ENCODE data around the gene LIM2.

Gene LIM2

DNA sequence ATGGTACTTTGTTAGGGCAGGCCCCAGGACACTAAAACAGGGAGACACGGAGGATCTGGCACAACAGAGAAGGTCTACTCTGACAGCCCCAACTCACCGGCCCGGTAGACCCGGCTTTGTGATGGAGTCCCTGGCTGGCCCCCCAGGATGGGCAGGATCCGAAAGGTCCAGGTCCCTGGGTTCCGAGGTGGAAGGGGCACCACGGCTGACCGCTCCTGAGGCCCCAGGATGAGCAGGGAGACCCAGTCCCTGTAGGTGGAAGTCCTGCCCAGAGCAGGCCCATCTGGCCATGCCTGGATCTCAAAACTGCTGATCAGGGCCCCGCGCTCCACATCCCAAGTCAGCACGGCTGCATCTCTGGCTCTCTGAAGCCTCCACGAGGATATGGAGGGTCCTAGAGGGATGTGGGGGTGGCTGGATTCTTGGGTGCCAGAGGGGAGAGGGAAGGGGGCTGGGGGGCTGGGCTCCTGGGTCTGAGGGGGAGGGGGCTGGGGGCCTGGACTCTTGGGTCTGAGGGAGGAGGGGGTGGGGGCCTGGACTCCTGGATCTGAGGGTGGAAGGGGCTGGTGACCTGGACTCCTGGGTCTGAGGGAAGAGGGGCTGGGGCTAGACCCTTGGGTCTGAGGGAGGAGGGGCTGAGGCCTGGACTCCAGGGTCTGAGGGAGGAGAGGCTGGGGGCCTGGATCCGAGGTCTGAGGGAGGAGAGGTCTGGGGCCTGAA, 50.5 kb downstream of the LIM2 start:
- peaks cover 3% of the 10 kb centered on the region for H3K27me3 ChIP-seq (ENCODE audit: insufficient read depth, low read length)
- H3K4me1 ChIP-seq (ENCODE audit: insufficient read depth, low read length), result no peaks in the 10 kb centered on the region
- no peaks in the 10 kb centered on the region for H3K9me3 ChIP-seq (ENCODE audit: low read length)
- no peaks in the 10 kb centered on the region for H3K36me3 ChIP-seq (ENCODE audit: insufficient read depth, low read length)
- H3K4me3 ChIP-seq (ENCODE audit: low read length), result no peak overlapping the region
- H2AFZ ChIP-seq (ENCODE audit: low read depth, low read length), result no peak overlapping the region

DNA sequence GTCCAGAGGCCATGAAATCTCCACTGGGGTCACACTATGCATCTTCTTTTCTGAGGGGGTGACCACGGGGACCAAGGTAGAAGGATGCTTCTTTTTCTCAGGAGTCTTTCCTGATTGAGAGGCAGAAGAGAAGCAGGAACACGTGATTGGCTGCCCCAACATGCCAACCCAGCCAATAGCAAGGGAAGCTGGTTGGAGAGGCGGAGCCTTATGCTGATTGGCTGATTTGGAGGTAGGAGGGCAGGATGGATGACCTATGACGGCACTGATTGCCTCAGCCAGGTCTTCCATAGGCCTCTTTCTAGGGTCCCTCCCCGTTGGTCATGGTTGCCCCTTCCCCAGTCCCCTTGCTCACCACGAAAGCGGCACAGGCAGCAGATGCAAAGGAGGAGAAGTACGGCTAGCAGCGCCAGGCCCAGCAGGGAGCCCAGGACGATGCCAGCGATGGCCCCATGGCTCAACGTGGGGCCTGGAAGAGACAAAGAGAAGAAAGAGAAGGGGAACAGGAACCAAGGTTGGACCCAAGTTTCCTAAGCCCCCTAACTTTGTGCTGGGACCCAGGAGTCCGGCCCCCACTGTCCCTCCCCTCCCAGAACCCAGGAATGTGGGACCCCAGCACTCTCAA, 53.8 kb downstream of the LIM2 start:
- no peaks in the 10 kb centered on the region for H3K4me1 ChIP-seq (ENCODE audit: insufficient read depth, low read length)
- no peak overlapping the region for H3K4me3 ChIP-seq (ENCODE audit: low read length)
- H3K9me3 ChIP-seq (ENCODE audit: low read length), result no peaks in the 10 kb centered on the region
- no peaks in the 10 kb centered on the region for H3K36me3 ChIP-seq (ENCODE audit: insufficient read depth, low read length)
- no peaks in the 10 kb centered on the region for H3K27me3 ChIP-seq (ENCODE audit: insufficient read depth, low read length)
- no peak overlapping the region for H2AFZ ChIP-seq (ENCODE audit: low read depth, low read length)

DNA sequence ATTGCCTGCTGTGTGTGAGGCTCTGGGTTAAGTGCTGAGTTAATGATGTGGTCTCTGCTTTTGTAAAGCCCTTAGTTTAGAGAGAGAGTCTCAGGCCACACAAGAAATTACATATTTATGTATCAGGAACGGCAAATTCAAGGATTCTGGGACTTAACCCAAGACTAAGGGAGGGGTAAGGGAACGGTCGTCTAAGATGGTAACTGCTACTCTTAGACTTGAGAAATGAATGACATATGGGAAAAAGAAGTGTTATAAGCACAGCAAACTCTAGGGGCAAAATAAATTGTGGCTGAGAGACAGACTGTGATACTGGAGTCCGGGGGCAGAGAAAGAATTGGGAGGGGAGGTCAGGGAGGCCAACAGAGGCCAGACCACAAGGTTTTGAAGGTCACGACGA, 56.1 kb downstream of the LIM2 start:
- Histone ChIP-seq H3K36me3 (ENCODE audit: insufficient read depth, low read length) (no peaks in the 10 kb centered on the region), H3K9me3 (ENCODE audit: low read length) (no peaks in the 10 kb centered on the region), H3K4me1 (ENCODE audit: insufficient read depth, low read length) (no peaks in the 10 kb centered on the region), H2AFZ (ENCODE audit: low read depth, low read length) (no peak overlapping the region), H3K4me3 (ENCODE audit: low read length) (no peak overlapping the region), H3K27me3 (ENCODE audit: insufficient read depth, low read length) (peaks cover 8% of the 10 kb centered on the region)

DNA sequence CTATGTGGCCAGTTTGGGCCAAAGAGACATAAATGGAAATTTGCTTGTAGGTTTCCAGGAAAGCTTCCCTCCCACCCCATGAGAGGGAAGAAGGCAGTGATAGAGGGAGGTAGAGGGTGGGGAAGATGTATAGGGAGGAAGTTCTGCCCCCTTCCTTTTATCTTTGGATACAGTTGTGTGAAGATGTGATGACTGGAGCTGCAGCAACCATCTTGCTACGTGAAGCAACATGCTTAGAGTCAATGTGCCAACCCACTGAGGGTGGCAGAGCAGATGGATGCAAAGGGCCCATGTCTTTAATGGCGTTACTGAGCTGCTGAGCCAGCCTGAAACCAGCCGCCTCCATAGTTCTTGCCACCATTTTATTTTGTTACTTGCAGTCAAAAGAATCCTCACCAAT, 56.6 kb downstream of the LIM2 start:
- no peaks in the 10 kb centered on the region for H3K9me3 ChIP-seq (ENCODE audit: low read length)
- H2AFZ ChIP-seq (ENCODE audit: low read depth, low read length), result no peak overlapping the region
- H3K27me3 ChIP-seq (ENCODE audit: insufficient read depth, low read length), result peaks cover 8% of the 10 kb centered on the region
- no peak overlapping the region for H3K4me3 ChIP-seq (ENCODE audit: low read length)
- H3K4me1 ChIP-seq (ENCODE audit: insufficient read depth, low read length), result no peaks in the 10 kb centered on the region
- H3K36me3 ChIP-seq (ENCODE audit: insufficient read depth, low read length), result no peaks in the 10 kb centered on the region

DNA sequence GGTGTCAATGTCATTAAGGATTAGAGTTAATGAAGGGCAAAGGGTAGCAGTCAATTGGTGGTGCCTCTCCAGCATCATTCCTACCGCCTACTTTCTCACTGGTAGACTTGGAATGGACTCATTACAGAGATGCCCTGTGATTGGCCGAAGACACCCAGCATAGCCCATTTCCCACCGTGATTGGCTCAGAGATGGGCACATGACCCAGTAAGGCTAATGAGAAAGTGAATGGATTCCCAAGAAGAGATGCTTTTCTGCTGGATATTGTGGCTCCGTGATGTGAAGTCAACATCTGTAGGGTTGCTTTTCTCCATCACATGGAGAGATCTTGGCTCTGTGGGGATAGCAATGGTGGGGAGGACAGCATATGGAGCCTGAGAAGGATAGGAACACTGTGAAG, 57.4 kb downstream of the LIM2 start:
- H3K36me3 ChIP-seq (ENCODE audit: insufficient read depth, low read length), result no peaks in the 10 kb centered on the region
- H3K27me3 ChIP-seq (ENCODE audit: insufficient read depth, low read length), result peaks cover 8% of the 10 kb centered on the region
- H2AFZ ChIP-seq (ENCODE audit: low read depth, low read length), result no peak overlapping the region
- H3K4me3 ChIP-seq (ENCODE audit: low read length), result no peak overlapping the region
- H3K9me3 ChIP-seq (ENCODE audit: low read length), result no peaks in the 10 kb centered on the region
- H3K4me1 ChIP-seq (ENCODE audit: insufficient read depth, low read length), result no peaks in the 10 kb centered on the region

All from neuron (in vitro differentiated cells).